Aortic smooth muscle cell (primary cell): ENCODE data around the gene GAGE12D. TPM values are rescaled to one million over a fixed set of nuclear protein-coding genes. Genes with fewer than 3 reads are reported as not detected.

Experiments used
- total RNA-seq: library from RNA; depleted of rRNA; stranded (reverse); fragments of >200 nt; gene quantifications from 2 replicates; pipeline ENCODE4 v1.2.3, GENCODE V29; 2014

GAGE12D gene, protein sequence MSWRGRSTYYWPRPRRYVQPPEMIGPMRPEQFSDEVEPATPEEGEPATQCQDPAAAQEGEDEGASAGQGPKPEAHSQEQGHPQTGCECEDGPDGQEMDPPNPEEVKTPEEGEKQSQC
- total RNA-seq = not detected in 2 replicates

DNA sequence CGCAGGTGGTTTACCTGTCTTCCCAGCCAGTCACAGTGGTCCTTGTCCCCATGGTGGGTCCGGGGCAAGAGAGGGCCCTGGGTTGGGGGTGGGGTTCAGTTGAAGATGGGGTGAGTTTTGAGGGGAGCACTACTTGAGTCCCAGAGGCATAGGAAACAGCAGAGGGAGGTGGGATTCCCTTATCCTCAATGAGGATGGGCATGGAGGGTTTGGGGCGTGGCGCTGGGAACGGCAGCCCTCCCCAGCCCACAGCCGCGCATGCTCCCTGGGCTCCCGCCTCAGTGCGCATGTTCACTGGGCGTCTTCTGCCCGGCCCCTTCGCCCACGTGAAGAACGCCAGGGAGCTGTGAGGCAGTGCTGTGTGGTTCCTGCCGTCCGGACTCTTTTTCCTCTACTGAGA lies at the start of gene GAGE12D:
TSS of gene GAGE12D (plus strand) at position 301 of the 400 bp plus-strand sequence. CDS start 1,155 bp downstream, outside the sequence.

DNA sequence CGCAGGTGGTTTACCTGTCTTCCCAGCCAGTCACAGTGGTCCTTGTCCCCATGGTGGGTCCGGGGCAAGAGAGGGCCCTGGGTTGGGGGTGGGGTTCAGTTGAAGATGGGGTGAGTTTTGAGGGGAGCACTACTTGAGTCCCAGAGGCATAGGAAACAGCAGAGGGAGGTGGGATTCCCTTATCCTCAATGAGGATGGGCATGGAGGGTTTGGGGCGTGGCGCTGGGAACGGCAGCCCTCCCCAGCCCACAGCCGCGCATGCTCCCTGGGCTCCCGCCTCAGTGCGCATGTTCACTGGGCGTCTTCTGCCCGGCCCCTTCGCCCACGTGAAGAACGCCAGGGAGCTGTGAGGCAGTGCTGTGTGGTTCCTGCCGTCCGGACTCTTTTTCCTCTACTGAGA lies 9.7 kb upstream of the GAGE12D start, which contains the start of gene GAGE12C:
TSS of gene GAGE12C (plus strand) at position 301 of the 400 bp plus-strand sequence. CDS start 1,155 bp downstream, outside the sequence.

DNA sequence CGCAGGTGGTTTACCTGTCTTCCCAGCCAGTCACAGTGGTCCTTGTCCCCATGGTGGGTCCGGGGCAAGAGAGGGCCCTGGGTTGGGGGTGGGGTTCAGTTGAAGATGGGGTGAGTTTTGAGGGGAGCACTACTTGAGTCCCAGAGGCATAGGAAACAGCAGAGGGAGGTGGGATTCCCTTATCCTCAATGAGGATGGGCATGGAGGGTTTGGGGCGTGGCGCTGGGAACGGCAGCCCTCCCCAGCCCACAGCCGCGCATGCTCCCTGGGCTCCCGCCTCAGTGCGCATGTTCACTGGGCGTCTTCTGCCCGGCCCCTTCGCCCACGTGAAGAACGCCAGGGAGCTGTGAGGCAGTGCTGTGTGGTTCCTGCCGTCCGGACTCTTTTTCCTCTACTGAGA lies 9.5 kb downstream of the GAGE12D start, which contains the start of gene GAGE12E:
TSS of gene GAGE12E (plus strand) at position 301 of the 400 bp plus-strand sequence. CDS start 1,155 bp downstream, outside the sequence.

DNA sequence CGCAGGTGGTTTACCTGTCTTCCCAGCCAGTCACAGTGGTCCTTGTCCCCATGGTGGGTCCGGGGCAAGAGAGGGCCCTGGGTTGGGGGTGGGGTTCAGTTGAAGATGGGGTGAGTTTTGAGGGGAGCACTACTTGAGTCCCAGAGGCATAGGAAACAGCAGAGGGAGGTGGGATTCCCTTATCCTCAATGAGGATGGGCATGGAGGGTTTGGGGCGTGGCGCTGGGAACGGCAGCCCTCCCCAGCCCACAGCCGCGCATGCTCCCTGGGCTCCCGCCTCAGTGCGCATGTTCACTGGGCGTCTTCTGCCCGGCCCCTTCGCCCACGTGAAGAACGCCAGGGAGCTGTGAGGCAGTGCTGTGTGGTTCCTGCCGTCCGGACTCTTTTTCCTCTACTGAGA lies 19.0 kb downstream of the GAGE12D start, which contains the start of gene GAGE12F:
TSS of gene GAGE12F (plus strand) at position 301 of the 400 bp plus-strand sequence. CDS start 1,155 bp downstream, outside the sequence.

DNA sequence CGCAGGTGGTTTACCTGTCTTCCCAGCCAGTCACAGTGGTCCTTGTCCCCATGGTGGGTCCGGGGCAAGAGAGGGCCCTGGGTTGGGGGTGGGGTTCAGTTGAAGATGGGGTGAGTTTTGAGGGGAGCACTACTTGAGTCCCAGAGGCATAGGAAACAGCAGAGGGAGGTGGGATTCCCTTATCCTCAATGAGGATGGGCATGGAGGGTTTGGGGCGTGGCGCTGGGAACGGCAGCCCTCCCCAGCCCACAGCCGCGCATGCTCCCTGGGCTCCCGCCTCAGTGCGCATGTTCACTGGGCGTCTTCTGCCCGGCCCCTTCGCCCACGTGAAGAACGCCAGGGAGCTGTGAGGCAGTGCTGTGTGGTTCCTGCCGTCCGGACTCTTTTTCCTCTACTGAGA lies 28.6 kb downstream of the GAGE12D start, which contains the start of gene GAGE12G:
TSS of gene GAGE12G (plus strand) at position 301 of the 400 bp plus-strand sequence. CDS start 1,155 bp downstream, outside the sequence.

DNA sequence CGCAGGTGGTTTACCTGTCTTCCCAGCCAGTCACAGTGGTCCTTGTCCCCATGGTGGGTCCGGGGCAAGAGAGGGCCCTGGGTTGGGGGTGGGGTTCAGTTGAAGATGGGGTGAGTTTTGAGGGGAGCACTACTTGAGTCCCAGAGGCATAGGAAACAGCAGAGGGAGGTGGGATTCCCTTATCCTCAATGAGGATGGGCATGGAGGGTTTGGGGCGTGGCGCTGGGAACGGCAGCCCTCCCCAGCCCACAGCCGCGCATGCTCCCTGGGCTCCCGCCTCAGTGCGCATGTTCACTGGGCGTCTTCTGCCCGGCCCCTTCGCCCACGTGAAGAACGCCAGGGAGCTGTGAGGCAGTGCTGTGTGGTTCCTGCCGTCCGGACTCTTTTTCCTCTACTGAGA lies 38.1 kb downstream of the GAGE12D start, which contains the start of gene GAGE12H:
TSS of gene GAGE12H (plus strand) at position 301 of the 400 bp plus-strand sequence. CDS start 1,155 bp downstream, outside the sequence.

DNA sequence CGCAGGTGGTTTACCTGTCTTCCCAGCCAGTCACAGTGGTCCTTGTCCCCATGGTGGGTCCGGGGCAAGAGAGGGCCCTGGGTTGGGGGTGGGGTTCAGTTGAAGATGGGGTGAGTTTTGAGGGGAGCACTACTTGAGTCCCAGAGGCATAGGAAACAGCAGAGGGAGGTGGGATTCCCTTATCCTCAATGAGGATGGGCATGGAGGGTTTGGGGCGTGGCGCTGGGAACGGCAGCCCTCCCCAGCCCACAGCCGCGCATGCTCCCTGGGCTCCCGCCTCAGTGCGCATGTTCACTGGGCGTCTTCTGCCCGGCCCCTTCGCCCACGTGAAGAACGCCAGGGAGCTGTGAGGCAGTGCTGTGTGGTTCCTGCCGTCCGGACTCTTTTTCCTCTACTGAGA lies 47.7 kb downstream of the GAGE12D start, which contains the start of gene GAGE2A:
TSS of gene GAGE2A (plus strand) at position 301 of the 400 bp plus-strand sequence. CDS start 1,155 bp downstream, outside the sequence.

Other genes with a start within 250 kb of the GAGE12D start
- not detected in 2 replicates for gene GAGE10, start 238.1 kb upstream of the GAGE12D start, total RNA-seq
- gene GAGE12J, start 219.7 kb upstream of the GAGE12D start, total RNA-seq = not detected in 2 replicates
- not detected in 2 replicates for gene GAGE13, start 210.2 kb upstream of the GAGE12D start, total RNA-seq
- gene GAGE12C, start 9.6 kb upstream of the GAGE12D start, total RNA-seq = not detected in 2 replicates
- not detected in 2 replicates for gene GAGE12E, start 9.6 kb downstream of the GAGE12D start, total RNA-seq
- not detected in 2 replicates for gene GAGE12F, start 19.1 kb downstream of the GAGE12D start, total RNA-seq
- gene GAGE12G, start 28.7 kb downstream of the GAGE12D start, total RNA-seq = not detected in 2 replicates
- gene GAGE12H, start 38.2 kb downstream of the GAGE12D start, total RNA-seq = not detected in 2 replicates
- gene GAGE2A, start 47.8 kb downstream of the GAGE12D start, total RNA-seq = not detected in 2 replicates
- gene GAGE1, start 57.3 kb downstream of the GAGE12D start, total RNA-seq = not detected in 2 replicates
- not detected in 2 replicates for gene PAGE1, start 154.3 kb downstream of the GAGE12D start, total RNA-seq